Neural cell (in vitro differentiated cells): Measurements from ENCODE around the gene TMEM184A.

Experiments used
- CTCF ChIP-seq: fragments of 450-650 bp; IDR thresholded peaks from 2 replicates; pipeline ENCODE4 v1.5.1; 2014; ENCODE audit warnings: antibody characterized with exemption, mild to moderate bottlenecking, moderate library complexity; ENCODE audit not compliant: poor library complexity, severe bottlenecking
- EP300 ChIP-seq: fragments of 450-650 bp; conservative IDR thresholded peaks from 2 replicates; pipeline ENCODE4 v1.6.1; 2014; ENCODE audit warnings: antibody characterized with exemption, mild to moderate bottlenecking, moderate library complexity; ENCODE audit not compliant: poor library complexity, severe bottlenecking
- EZH2 ChIP-seq: fragments of 200-600, 300-800 bp; shearing (Covaris generic), sonication (generic); IDR thresholded peaks from 2 replicates; pipeline ENCODE4 v1.6.1; 2014; ENCODE audit warnings: antibody characterized with exemption, low read length, borderline replicate concordance, mild to moderate bottlenecking; ENCODE audit not compliant: insufficient read depth, poor library complexity, severe bottlenecking
- MXI1 ChIP-seq: fragments of 450-650 bp; conservative IDR thresholded peaks from 2 replicates; pipeline ENCODE4 v1.6.1; 2014; ENCODE audit warnings: antibody characterized with exemption, mild to moderate bottlenecking; ENCODE audit not compliant: poor library complexity, severe bottlenecking
- POLR2AphosphoS5 ChIP-seq: IDR thresholded peaks from 2 replicates; pipeline ENCODE4 v1.6.1; 2012
- RAD21 ChIP-seq: fragments of 450-650 bp; conservative IDR thresholded peaks from 2 replicates; pipeline ENCODE4 v1.6.1; 2014; ENCODE audit warnings: antibody characterized with exemption, mild to moderate bottlenecking, moderate library complexity
- REST ChIP-seq: IDR thresholded peaks from 2 replicates; pipeline ENCODE4 v1.6.1; 2012; ENCODE audit warnings: borderline replicate concordance
- TAF1 ChIP-seq: IDR thresholded peaks from 2 replicates; pipeline ENCODE4 v1.6.1; 2012; ENCODE audit warnings: low read depth

GRCh38 chr7:1514407-1514806 lies 41.6 kb downstream of the TMEM184A start:
- TF ChIP-seq CTCF (no peak), EP300 (no peak), MXI1 (no peak), POLR2AphosphoS5 (no peak), EZH2 (no peak), TAF1 (no peak), RAD21 (no peak), REST (no peak)
